Measurements from ENCODE around the gene SIT1.
"Not testable (repeated sequence)": the region's sequence is repeated elsewhere in the genome, so short reads cannot be mapped to it uniquely, and the experiment has no call there.

GRCh38 chr9:35638751-35639150 lies 12.0 kb downstream of the SIT1 start:
- TF ChIP-seq POLR2A (IDR thresholded peaks at IDR 0.05; ENCODE audit: low read length); GATA1 (IDR thresholded peaks at IDR 0.05; ENCODE audit: low read depth, low read length): not testable (repeated sequence)
